GM12872 (cell line): ENCODE results near the gene CDK6.

Experiments used
- CTCF ChIP-seq: IDR thresholded peaks from 3 replicates; pipeline ENCODE4 v1.5.1; 2011; ENCODE audit warnings: low read depth, mild to moderate bottlenecking, low read length, moderate library complexity; ENCODE audit not compliant: insufficient read depth

The CDK6 gene

GRCh38 chr7:92634924-92635519 is 201.4 kb downstream of the CDK6 start:
- TF ChIP-seq CTCF, result no peak

- TF ChIP-seq CTCF, result no peak
These were observed 202.2 kb downstream of the CDK6 start for GRCh38 chr7:92634205-92634604.

GRCh38 chr7:92633211-92633906 is 203.0 kb downstream of the CDK6 start:
- TF ChIP-seq CTCF, result no peak

- no peak for TF ChIP-seq CTCF
These were observed 203.6 kb downstream of the CDK6 start for GRCh38 chr7:92632791-92633190.

- no peak for TF ChIP-seq CTCF
These were observed 204.4 kb downstream of the CDK6 start for GRCh38 chr7:92631850-92632487.

GRCh38 chr7:92631067-92631849 is 205.1 kb downstream of the CDK6 start:
- TF ChIP-seq CTCF, result no peak

- no peak for TF ChIP-seq CTCF
These were observed 206.6 kb downstream of the CDK6 start for GRCh38 chr7:92629779-92630178.
